HG03097 (cell line): ENCODE measurements around the gene ODF2.
"Not testable (repeated sequence)": the region's sequence is repeated elsewhere in the genome, so short reads cannot be mapped to it uniquely, and the experiment has no call there.

ENCODE experiments used
- ATAC-seq: cut with Tn5 transposase; IDR thresholded peaks from one replicate; pipeline ENCODE4 v1.9.1; 2021; ENCODE audit not compliant: unreplicated experiment, low FRiP score

ODF2 gene

DNA sequence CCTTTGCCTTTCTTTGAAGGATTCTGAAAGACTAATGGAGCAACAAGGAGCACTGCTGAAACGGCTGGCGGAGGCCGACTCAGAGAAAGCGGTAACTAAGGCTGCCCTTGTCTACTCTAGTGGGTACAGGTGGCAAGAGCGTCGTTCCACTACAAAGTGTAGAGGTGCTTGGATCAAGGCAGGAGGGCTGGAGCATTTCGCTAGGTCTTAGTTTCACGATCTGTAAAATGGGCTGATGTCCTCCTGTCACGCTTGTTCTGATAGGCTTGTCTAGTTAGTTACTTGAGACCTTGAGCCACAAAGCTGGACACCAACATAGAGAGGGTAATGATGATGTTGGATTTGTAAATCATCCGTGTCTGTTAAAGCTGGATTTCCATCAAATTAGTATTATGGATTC lies 25.8 kb downstream of the ODF2 start:
- ATAC-seq, result no peak

DNA sequence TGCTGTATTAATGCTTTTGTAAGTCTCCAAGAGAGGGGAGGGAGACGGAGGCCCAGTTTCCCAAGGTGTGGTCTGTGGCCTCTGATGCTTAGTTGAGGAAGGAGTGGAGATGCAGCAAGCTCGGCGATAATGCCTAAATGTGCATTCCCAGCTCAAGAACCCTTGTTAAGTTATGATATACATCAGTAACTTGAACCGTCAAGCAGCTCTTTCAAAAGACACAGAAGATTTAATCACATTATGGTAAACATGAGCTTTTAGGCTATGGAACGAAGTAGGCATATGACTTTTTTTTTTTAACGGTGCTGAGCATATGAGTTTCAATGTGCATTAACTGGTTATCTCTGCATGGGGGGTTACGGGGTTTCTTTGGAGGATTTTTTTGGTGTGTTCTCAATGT lies 26.4 kb downstream of the ODF2 start:
- no peak for ATAC-seq

DNA sequence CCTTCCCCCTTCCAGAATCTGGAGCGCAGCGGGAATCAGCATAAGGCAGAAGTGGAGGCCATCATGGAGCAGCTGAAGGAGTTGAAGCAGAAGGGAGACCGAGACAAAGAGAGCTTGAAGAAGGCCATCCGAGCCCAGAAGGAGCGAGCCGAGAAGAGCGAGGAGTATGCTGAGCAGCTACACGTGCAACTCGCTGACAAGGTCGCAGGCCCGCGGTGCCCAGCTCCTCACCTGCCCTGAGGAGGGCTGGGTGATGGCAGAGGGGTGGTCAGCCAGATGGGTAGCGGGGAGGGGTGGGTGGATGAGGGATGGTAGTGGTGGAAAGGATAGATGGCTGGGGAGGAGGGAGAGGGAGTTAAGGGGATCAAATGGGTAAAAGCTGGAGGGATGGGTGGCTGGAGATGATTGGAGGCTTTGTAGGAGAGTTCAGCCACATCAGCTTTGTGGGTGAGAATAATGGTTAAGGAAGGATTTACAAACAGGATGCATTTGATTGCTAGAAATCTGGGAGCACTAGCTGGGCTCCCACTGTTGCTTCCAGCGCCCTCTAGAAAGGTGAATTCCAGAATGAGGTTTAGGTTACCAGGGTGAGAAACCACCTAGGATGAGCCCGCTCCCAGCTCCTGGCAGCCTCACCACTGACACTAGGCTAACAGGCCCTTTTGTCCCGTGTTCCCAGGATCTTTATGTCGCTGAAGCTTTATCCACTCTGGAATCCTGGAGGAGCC lies 29.0 kb downstream of the ODF2 start:
- no peak for ATAC-seq

DNA sequence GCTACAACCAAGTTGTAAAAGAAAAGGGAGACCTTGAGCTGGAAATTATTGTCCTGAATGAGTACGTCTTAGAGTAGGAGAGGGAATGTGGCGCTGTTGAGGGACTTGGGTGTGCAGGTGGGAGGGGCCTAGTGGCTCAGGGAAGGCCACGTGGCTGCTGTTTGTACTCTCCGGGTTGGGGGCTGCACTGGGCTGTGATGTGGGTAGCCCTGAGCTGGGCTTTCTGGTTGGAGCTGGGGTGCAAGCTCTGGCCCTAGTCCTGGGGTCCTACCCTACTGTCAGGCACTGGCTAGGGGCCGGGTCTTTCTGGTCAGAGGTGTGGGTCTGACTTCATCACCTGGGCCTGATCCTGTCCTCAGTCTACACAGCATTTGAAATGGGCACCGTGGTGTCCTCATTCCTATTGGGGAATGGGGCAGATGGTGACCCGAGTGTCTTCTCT lies 29.6 kb downstream of the ODF2 start:
- ATAC-seq, result no peak

DNA sequence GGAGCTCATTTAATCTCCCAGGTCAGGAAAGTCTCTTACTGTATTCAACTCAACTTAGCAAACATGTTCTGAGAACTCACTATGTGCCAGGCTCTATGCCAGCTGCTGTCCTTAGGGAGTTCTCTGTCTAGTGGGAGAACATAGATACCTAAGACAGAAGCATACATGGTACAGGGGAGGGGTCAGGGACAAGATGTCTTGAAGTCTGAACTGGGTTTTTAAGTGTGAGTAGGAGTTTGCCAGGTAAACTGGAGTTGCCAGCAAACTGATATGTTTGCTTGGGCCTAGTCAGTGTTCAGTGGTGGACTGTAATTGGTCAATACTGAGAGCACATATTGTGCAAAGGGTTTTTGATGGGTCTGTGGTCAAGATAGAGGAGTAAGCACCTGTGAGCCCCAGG lies 30.4 kb downstream of the ODF2 start:
- ATAC-seq, result no peak

DNA sequence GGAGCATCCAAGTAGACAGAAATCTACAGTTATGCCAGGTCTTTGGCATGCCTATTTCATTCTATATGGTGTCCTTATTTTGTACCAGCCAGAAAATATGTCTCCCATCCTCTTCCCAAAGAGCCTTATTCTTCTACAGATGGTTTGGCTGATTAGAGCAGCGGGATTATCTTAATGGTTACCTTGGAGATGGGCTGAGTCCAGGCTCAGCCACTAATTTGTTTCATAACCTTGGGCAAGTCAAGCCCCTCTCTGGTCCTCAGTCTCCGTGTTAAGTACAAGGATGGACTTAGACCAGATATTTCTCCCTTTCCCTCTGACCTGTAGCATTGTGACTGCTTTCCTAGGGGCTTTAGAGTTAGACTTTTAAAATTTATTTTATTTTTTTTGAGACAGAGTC lies 37.6 kb downstream of the ODF2 start:
- no peak for ATAC-seq

DNA sequence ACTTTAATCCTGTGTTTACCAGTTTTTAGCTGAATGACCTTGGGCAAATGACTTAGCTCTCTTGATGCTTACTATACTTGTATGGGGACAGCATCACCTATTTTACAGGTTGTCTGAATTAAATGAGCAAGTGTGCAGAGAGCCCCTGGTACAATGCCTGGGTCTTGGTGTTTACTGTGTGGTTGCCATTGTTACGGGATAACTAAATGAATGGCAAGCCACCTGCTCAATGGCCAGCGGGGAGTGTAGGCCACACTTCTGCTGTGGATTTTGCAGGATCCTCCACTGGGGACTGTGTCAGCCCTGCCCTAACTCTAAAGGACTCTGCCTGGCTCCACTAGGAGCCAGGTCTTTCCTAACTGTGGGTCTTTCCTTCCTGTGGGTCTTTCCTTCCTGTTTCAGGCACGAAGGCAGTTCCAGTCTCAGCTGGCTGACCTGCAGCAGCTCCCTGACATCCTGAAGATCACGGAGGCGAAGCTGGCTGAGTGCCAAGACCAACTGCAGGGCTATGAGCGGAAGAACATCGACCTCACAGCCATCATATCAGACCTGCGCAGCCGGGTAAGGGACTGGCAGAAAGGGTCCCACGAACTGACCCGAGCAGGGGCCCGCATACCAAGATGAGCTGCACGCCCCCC lies 38.4 kb downstream of the ODF2 start:
- ATAC-seq, result no peak

DNA sequence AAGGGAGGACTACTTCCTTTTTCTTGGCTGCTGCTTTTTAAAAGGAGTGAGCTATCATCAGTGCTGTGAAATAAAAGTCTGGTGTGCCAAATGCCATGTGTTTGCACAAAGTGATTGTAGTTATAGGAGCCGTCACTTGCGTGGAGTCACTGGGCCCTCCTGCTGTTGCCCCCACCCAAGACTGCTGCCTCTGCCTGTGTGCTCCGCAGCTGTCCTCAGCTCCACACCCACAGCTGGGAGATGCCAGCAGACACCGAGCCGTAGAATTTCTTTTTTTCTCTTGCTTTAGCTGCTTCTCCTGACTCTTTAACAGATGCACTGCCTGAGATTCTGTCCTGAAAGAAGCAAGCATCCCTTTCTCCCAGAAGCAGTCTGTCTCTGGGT lies 38.9 kb downstream of the ODF2 start:
- ATAC-seq, result no peak

DNA sequence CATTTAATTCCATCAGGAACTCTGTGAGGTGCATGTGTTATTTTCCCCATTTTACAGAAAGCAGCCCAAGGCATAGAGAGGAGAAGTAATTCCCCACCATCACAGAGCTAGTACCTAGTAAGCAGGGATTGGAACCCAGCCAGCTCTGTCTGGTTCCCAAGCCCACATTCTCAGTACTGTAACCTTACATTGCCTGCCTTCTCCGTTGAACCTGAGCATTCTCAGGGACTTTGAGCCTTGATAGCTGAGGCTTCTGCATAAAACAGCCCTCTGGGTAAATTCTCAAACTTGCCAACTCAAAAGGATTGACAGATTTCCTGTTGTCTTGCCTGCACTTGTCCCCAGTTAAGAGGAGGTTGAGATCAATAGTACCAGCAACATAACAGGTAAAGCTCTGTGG lies 39.5 kb downstream of the ODF2 start:
- ATAC-seq, result no peak

DNA sequence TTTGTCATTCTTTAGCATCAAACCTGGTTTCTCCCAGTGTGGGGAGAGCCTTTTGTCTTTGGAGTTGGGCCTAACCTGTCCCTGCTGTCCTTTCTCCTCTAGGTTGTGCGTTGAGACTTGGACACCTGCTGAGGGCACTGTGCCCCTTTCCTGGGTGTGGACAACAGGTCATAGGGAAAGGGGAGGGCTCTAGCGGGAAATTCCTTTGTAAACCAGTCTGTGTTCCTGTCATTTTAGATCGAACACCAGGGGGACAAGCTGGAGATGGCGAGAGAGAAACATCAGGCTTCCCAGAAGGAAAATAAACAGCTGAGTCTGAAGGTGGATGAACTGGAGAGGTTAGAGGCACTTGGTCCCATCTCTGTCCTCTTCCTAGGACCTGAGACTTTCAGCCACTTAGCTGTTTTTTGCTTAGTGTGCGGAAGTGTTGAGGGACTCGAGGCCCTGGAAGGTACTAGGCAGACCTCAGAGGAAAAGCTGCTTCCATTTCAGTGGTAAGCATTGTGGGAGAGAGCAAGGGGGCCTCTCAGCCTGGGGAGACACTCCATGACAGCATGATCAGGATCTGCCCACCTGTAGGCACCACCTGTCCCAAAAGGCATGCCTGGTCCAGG lies 40.1 kb downstream of the ODF2 start:
- ATAC-seq, result no peak

DNA sequence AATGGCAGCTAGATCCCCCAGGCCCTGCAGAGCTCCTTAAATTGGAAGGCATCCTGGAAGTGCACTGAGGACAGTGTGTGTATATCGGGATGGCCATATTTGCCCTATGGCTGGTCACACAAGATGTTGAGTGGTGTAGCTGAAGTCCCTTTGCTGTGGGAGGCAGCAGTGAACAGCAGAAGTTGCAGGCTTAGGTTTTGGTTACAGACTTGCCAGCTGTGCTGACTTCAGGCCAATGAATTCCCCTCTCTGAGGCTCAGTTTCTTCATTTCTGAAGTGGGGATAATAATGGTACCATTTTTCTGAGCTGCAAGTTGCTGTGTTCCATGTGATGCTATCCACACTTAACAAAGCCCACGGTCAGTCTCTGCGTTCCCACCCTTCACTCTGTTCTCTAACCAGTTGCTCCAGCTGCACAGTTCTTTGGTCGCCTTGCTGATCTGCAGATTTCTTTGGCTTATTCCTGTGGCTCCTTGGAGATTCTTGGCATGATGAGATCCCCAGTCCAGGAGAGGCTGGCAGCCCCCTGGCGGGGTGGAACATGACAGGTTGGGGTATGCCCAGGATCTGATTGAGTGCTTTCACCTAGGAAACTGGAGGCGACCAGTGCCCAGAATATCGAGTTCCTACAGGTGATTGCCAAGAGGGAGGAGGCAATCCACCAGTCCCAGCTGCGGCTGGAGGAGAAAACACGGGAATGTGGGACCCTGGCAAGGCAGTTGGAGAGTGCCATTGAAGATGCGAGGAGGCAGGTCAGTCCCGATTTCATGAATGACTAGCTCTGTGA lies 42.2 kb downstream of the ODF2 start:
- no peak for ATAC-seq

DNA sequence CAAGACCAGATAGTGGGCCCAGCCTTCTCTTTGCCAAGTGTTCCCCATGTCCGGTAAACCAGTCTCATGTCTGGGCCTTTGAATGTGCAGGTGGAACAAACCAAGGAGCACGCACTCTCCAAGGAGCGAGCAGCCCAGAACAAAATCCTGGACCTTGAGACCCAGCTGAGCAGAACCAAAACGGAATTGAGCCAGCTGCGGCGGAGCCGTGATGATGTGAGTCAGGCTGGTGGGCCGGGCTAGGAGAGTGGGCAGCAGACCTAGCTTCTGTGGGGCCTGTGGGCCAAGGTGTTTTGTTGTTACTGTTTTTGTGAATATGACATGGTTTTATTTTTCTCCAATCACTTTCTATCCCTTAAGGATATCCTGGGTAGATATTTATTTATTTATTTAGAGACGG lies 43.1 kb downstream of the ODF2 start:
- ATAC-seq, result no peak

DNA sequence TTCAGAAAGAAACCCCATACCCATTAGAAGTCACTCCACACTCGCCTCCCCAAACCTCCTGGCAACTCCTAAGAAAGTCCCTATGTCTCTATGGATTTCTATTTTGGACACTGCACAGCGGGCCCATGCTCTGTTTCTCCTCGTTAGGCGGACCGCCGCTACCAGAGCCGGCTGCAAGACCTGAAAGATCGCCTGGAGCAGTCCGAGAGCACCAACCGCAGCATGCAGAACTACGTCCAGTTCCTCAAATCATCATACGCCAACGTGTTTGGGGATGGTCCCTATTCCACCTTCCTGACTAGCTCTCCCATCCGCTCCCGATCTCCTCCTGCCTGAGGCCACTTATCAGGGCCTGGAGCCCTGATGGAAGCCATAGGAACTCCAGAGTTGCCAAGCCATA lies 44.1 kb downstream of the ODF2 start:
- no peak for ATAC-seq

DNA sequence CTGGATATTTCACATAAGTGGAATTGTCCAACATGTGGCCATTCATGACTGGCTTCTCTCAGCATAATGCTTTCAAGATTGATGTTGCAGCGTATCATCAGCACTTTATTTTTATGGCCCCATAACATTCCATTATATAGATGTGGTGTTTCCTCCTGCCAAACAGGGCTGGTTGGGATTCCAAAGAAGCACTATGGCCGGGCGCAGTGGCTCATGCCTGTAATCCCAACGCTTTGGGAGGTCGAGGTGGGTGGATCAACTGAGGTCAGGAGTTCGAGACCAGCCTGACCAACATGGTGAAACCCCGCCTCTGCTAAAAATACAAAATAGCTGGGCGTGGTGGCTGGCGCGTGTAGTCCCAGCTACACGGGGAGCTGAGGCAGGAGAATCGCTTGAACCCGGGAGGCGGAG lies 47.6 kb downstream of the ODF2 start:
- ATAC-seq, result not testable (repeated sequence)

DNA sequence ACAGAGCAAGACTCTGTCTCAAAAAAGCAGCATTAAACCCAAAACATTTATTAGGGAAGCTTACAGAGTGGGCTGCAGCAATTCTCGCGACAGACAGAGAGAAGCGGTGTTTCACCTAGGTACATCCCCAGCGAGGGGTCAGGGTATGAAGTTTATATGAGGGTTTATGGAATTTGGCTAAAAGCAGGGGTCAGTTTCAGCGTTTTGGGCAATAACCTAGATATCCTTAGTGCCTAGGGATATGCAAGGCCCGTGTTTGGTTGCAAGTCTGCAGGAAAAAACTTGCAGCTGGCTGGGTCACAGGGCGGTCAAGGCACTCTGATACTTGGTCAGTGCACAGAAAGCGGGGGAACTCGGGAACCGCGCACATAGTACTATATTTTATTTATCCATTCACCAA lies 48.1 kb downstream of the ODF2 start:
- ATAC-seq, result no peak

DNA sequence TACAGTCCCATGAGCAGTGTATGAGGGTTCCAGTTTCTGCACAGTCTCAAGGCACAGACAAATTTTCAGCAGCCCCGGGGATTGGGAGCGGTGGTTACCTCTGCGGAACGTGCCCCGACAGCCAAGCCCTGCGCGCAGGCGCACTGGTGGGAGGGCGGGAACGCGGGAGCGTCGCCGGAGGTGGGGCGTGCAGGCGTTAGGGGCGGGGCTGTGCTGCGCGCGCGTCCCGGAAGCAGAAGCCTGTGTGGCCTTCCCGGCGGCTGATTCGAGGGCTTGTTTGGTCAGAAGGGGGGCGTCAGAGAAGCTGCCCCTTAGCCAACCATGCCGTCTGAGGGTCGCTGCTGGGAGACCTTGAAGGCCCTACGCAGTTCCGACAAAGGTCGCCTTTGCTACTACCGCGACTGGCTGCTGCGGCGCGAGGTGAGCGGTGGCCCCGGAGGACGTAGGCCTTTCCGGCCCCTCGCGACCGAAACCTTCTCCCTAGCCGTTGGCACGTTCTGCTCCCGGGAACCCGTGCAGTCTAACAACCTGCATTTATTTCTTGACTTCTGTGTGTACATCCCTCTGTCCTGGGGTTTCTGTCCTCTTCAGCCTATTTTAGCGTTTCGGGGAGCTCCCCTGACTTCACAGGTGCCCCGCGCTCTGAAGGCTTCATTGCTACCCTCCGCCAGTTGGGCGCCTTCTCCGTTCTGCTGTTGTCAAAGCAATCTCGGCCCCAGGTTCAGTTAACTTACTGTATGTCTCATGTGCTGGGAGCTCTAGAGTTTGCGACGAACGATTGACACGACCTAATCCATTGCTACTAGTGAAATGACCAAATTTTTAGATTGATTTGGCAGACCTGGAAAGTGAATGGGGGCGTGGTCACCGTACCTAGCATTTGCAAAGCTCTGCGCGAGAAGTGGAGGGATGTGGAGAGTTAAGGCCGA lies 48.9 kb downstream of the ODF2 start, which contains the start of gene GLE1:
Gene GLE1, plus strand, starts transcription at position 235 of the 929 bp plus-strand sequence. Its CDS starts 87 bp downstream, at position 322.
- peak; percentile 81 for ATAC-seq

DNA sequence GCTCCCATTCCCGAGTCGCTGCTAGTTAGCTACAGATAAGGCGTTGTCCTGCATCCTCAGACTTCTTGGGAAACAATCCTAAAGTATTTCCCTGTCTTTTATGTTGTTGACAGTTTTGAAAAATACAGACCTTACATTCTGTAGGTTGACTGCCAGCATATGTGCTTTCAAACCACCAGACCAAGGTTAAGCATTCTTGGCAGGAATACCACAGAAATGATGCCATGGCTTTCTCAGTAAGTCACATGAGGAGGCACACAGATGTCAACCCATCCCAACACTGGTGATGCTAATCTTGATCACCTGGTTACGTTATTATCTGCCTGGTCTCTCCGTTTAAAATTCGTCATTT lies 49.6 kb downstream of the ODF2 start:
- no peak for ATAC-seq

DNA sequence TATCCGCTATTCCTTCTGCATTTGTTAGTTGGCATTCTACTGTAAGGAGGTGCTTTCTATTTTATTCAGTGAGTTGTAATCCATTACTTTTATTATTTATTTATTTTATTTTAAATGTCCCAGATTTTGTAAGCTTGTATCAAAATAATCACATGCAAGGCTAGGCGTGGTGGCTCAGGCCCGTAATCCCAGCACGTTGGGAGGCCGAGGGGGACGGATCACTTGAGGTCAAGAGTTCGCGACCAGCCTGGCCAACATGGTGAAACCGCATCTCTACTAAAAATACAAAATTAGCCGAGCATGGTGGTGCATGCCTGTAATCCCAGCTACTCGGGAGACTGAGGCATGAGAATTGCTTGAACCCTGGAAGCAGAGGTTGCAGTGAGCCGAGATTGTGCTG lies 50.1 kb downstream of the ODF2 start:
- ATAC-seq, result not testable (repeated sequence)

DNA sequence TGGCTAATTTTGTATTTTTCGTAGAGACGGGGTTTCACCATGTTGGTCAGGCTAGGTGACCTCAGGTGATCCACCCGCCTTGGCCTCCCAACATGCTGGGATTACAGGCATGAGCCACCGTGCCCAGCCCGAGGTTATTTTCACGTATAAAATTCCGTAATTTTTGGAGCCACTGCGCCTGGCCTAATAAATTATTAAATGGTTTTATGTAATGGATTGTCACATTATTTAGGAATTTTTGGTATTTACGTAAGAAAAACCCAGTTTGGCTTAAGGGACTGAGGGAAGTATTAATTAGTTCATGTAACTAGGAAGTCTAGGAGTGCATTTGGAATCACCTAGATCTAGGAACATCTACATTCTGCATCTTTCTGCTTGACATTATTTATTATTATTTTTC lies 57.0 kb downstream of the ODF2 start:
- ATAC-seq, result no peak

DNA sequence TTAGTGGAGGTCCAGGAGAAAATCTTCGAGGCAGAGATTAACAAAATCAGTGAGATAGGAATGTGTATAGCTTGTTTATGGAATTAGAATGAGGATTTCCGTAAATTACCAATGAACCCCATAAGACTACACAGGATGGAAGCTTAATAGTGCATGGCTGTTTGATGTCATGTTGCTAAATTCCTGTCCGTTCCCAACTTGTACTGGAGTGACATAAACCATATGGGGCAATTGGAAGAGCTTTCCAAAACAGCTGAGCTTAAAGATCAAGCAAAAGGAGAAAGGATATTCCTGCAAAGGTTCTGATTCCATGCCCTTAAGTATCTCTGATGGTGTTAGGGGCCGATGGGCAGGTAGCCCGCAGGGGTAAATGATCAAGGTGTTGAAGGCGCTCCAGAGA lies 66.2 kb downstream of the ODF2 start:
- no peak for ATAC-seq
